AG04450 (cell line): ENCODE measurements around the gene LSAMP. TPM values are rescaled to one million over a fixed set of nuclear protein-coding genes. Genes with fewer than 3 reads are reported as not detected.

Experiments
- CTCF ChIA-PET: fragments of 300-600, 350-600 bp; formaldehyde crosslinking; extraction: SDS; loops from one replicate; lab custom pipeline; 2022; ENCODE audit warnings: antibody characterized with exemption, inconsistent platforms; lab: Charles Lee
- POLR2A ChIA-PET: fragments of 350-600 bp; formaldehyde crosslinking; extraction: SDS; loops from one replicate; lab custom pipeline; 2021; ENCODE audit warnings: antibody characterized with exemption, inconsistent platforms; lab: Yijun Ruan, JAX
- DNase-seq: peaks from one replicate; pipeline ENCODE4 v3.0.0-alpha.2; 2011; ENCODE audit warnings: low read depth, low spot score
- H3K27ac ChIP-seq: one replicate; pipeline ENCODE4 v1.5.1; 2012; ENCODE audit warnings: low read depth, low read length, control low read depth
- H3K27me3 ChIP-seq: one replicate; pipeline ENCODE4 v1.6.0; 2012; ENCODE audit warnings: low read length; ENCODE audit not compliant: control insufficient read depth, insufficient read depth
- H3K4me3 ChIP-seq: 2 replicates; pipeline ENCODE4 v1.5.1; 2011; ENCODE audit warnings: mild to moderate bottlenecking, low read depth, low read length, control low read depth
- H3K9me3 ChIP-seq: 2 replicates; pipeline ENCODE4 v1.5.1; 2012; ENCODE audit warnings: low read length; ENCODE audit not compliant: control insufficient read depth, insufficient read depth
- polyA plus RNA-seq: library from polyadenylated mRNA; depleted of rRNA; stranded (reverse); fragments of >200 nt; gene quantifications from 2 replicates; pipeline ENCODE4 v1.2.3, GENCODE V29; 2011
- TF ChIP-seq, protein P1 (sequence below): IDR thresholded peaks from 2 replicates; pipeline ENCODE4 v1.5.1; 2011; ENCODE audit warnings: low read depth, low read length, control low read depth, inconsistent platforms

Gene LSAMP
- polyA plus RNA-seq, 1 experiment: 25.1 TPM

DNA sequence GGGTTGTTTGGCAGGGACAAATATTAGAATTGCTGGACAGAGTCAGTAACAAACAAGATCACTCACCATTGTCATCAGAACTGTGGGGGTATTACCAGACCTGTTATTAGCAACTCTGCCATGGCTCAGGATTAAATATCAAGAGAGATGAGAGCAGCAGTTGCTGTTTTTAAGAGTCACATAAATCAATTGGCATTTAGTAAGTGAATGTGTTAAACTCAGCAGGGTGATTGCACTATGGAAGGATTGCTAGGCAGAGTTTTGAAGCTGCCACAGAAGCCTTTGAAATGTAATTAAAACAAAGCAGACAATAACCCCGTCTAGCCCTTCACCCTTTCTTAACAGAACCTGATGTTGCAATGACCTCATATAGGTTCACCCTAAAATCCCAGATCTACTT is 583.2 kb downstream of the LSAMP start:
- CTCF ChIA-PET: no interaction called here
- POLR2A ChIA-PET: no interaction called here
- TF ChIP-seq, protein P1, sequence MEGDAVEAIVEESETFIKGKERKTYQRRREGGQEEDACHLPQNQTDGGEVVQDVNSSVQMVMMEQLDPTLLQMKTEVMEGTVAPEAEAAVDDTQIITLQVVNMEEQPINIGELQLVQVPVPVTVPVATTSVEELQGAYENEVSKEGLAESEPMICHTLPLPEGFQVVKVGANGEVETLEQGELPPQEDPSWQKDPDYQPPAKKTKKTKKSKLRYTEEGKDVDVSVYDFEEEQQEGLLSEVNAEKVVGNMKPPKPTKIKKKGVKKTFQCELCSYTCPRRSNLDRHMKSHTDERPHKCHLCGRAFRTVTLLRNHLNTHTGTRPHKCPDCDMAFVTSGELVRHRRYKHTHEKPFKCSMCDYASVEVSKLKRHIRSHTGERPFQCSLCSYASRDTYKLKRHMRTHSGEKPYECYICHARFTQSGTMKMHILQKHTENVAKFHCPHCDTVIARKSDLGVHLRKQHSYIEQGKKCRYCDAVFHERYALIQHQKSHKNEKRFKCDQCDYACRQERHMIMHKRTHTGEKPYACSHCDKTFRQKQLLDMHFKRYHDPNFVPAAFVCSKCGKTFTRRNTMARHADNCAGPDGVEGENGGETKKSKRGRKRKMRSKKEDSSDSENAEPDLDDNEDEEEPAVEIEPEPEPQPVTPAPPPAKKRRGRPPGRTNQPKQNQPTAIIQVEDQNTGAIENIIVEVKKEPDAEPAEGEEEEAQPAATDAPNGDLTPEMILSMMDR: no peak

DNA sequence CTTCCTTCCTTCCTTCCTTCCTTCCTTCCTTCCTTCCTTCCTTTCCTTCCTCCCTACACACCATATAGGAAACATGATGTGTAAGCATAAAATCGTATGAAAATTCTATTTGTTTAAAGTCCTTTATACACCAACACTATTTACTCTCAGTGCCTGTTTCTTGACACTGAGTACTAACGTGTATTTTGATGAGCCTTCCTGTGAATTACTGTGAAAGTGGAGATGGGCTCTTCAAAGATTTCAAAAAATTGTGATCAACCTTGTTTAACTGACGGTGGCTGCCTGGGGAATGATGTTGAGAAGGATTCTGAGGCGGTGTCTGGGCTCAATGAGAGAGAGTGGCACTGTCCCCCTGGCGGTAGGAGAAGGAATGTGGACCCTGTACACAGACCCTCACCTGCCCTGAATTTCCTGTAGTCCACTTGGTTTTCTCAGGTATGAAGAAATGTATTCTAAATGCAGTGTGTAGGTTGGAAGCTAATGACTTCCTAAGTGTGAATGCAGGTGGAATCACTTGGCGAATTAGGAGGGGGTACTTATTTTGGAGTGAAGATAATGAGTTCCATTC is 584.0 kb downstream of the LSAMP start:
- Histone ChIP-seq H3K4me3 (no peak overlapping the region), H3K9me3 (no peaks in the 10 kb centered on the region), H3K27ac (no peak overlapping the region), H3K27me3 (no peaks in the 10 kb centered on the region)
- ChIA-PET POLR2A (no interaction called here), CTCF (no interaction called here)
- TF ChIP-seq, protein P1: no peak
- DNase-seq: no peak

More for the DNA sequence above, 583.2 kb downstream of the LSAMP start:
- Histone ChIP-seq H3K27ac (no peak overlapping the region), H3K9me3 (no peaks in the 10 kb centered on the region), H3K4me3 (no peak overlapping the region), H3K27me3 (no peaks in the 10 kb centered on the region)
- no peak for DNase-seq

DNA sequence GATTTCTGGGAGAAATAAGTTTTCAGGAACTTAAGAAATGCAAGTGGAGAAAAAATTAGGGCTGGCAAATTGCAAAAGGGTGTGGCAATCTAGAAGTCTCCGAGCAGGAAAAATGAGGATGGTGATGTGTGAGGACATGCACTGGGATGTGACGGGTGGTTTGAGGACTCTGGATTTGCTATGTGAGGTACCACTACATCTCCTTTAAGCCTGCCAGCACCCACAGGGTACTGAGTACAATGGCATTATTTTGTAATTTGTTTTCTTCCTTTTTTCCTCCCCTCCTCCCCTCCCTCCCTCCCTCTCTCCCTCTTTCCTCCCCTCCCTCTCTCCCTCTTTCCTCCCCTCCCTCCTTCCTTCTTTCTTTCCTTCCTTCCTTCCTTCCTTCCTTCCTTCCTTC is 584.5 kb downstream of the LSAMP start:
- no peaks in the 10 kb centered on the region for H3K27me3 ChIP-seq
- CTCF ChIA-PET: interaction anchor here (1.4 kb wide), 1 partner anchor 24 kb away, joined by 5 read pairs; no protein-coding TSS in a partner anchor
- TF ChIP-seq, protein P1: no peak
- H3K9me3 ChIP-seq: no peaks in the 10 kb centered on the region
- no peak overlapping the region for H3K27ac ChIP-seq
- H3K4me3 ChIP-seq: no peak overlapping the region
- no peak for DNase-seq
- POLR2A ChIA-PET: no interaction called here

DNA sequence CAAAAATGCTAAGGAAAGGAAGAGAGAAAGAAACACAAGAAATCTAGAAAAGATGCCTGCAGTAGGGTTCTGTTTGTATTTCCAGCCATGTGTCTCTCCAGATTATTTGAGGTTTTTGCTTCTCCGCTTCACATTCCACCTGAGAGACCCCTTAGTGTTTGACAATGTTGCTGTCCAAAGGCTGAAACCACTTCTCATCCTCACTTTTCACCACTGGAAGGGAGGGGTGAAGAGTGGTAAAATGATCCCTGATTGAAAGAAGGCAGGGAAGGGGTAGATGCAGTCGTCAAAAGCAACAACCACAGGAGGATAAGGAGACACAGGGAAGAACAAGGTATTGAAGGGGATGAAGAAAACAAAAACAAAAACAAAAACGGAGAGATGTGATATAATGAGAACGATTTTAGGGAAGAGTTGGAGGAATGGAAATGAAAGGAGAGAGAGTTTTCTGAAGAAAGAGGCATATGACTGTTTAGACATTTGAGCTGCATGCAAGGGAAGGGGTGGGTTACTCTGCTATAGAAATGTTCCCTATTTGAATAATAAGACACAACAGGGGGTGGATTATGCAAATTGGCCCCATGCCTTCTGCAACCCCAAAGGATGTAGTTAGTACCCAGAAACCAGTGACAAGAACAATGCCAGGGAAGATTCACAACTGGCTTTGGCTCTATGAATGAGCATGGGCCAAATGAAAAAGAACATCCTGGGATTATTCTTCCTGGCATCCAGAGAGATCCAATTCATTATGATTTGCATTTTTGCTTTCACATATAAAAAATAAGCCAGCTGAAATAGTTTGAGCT is 586.1 kb downstream of the LSAMP start:
- ChIA-PET POLR2A (no interaction called here), CTCF (interaction anchor here (1.1 to 1.4 kb wide), 2 partner anchors 23 to 63 kb away, joined by 3 to 5 read pairs; no protein-coding TSS in a partner anchor)
- Histone ChIP-seq H3K4me3 (no peak overlapping the region), H3K27ac (no peak overlapping the region), H3K27me3 (no peaks in the 10 kb centered on the region), H3K9me3 (no peaks in the 10 kb centered on the region)
- TF ChIP-seq, protein P1: no peak
- no peak for DNase-seq
